OCI-LY7 (cell line): ENCODE data around the gene HAVCR1. TPM values are rescaled to one million over a fixed set of nuclear protein-coding genes. Genes with fewer than 3 reads are reported as not detected.
A peak's percentile ranks its signal among the peaks of the same experiment; 100 is the strongest.

Experiments used
- BruUV-seq: library from RNA; stranded (reverse); fragments of 400-500 nt; replicated peaks from 2 replicates; lab custom pipeline; 2021; lab: Mats Ljungman, UMichigan
- CTCF ChIA-PET: fragments of 300-600 bp; sonication (Branson Sonifier 250); formaldehyde crosslinking; loops from one replicate; lab custom pipeline; 2022; ENCODE audit warnings: antibody characterized with exemption; ENCODE audit not compliant: unreplicated experiment; lab: Charles Lee
- POLR2A ChIA-PET: fragments of 300-600 bp; sonication (Branson Sonifier 250); formaldehyde crosslinking; loops from one replicate; lab custom pipeline; 2022; ENCODE audit warnings: antibody characterized with exemption; lab: Charles Lee
- DNase-seq: peaks from one replicate; pipeline ENCODE4 v3.0.0-alpha.2; 2015; ENCODE audit warnings: low spot score
- H2AFZ ChIP-seq: fragments of 200-600 bp; sonication (generic), shearing (Covaris generic); 2 replicates; pipeline ENCODE4 v1.6.1; 2014; ENCODE audit warnings: mild to moderate bottlenecking, antibody characterized with exemption, low read length, moderate library complexity
- H3K27ac ChIP-seq: fragments of 200-600 bp; sonication (generic); 2 replicates; pipeline ENCODE4 v1.5.1; 2014; ENCODE audit warnings: mixed run types, low read depth, mild to moderate bottlenecking, moderate library complexity, low read length, inconsistent platforms; ENCODE audit not compliant: poor library complexity, severe bottlenecking
- H3K36me3 ChIP-seq: fragments of 200-600 bp; sonication (generic); 2 replicates; pipeline ENCODE4 v1.6.1; 2014; ENCODE audit warnings: mild to moderate bottlenecking, antibody characterized with exemption, low read length, moderate library complexity, mixed read lengths; ENCODE audit not compliant: insufficient read depth
- H3K4me1 ChIP-seq: fragments of 200-600 bp; sonication (generic); 2 replicates; pipeline ENCODE4 v1.5.1; 2014; ENCODE audit warnings: mild to moderate bottlenecking, low read length; ENCODE audit not compliant: insufficient read depth, poor library complexity, severe bottlenecking
- H3K4me2 ChIP-seq: fragments of 200-600 bp; sonication (generic); 2 replicates; pipeline ENCODE4 v1.6.1; 2014; ENCODE audit warnings: mild to moderate bottlenecking, low read length
- H3K4me3 ChIP-seq: fragments of 200-600 bp; sonication (generic); 2 replicates; pipeline ENCODE4 v1.5.1; 2014; ENCODE audit warnings: mild to moderate bottlenecking, low read depth, low read length; ENCODE audit not compliant: poor library complexity, severe bottlenecking
- H3K79me2 ChIP-seq: fragments of 200-600 bp; sonication (generic); 2 replicates; pipeline ENCODE4 v1.6.1; 2016; ENCODE audit warnings: low read depth, mild to moderate bottlenecking, low read length, moderate library complexity, mixed read lengths; ENCODE audit not compliant: insufficient read depth
- H3K9me2 ChIP-seq: fragments of 200-600 bp; sonication (generic); 2 replicates; pipeline ENCODE4 v1.6.1; 2016; ENCODE audit warnings: mild to moderate bottlenecking, low read length, mixed read lengths; ENCODE audit not compliant: insufficient read depth
- H3K9me3 ChIP-seq: fragments of 200-600 bp; sonication (generic); 2 replicates; pipeline ENCODE4 v1.6.1; 2014; ENCODE audit warnings: mild to moderate bottlenecking, mixed run types, low read length, mixed read lengths
- H4K20me1 ChIP-seq: fragments of 200-600 bp; sonication (generic); 2 replicates; pipeline ENCODE4 v1.6.1; 2014; ENCODE audit warnings: mild to moderate bottlenecking, antibody characterized with exemption, low read length, moderate library complexity, mixed read lengths; ENCODE audit not compliant: insufficient read depth
- EZH2phosphoT487 ChIP-seq: fragments of 200-600 bp; sonication (generic); IDR thresholded peaks from 2 replicates; pipeline ENCODE4 v1.6.1; 2018; ENCODE audit warnings: low read depth, borderline replicate concordance, mild to moderate bottlenecking, mixed run types, antibody characterized with exemption, low read length, moderate library complexity, mixed read lengths
- intact Hi-C: fragments of 100-400 bp; cut with micrococcal nuclease; formaldehyde crosslinking; loops from one replicate; pipeline ENCODE4 v1.10.0; 2022; ENCODE audit not compliant: unreplicated experiment
- total RNA-seq, 2 experiments: library from RNA; depleted of rRNA in 1 of 2; stranded (reverse); fragments of >200 nt in 1 of 2; shearing (Covaris generic) in 1 of 2; gene quantifications; 2 replicates each; pipeline ENCODE4 v1.2.3, GENCODE V29; 2014 to 2022
- TF ChIP-seq, protein P1 (sequence below): fragments of 200-600 bp; sonication (generic); conservative IDR thresholded peaks from 2 replicates; pipeline ENCODE4 v1.5.1; 2014; ENCODE audit warnings: mild to moderate bottlenecking, antibody characterized with exemption, low read length, moderate library complexity, mixed read lengths

The HAVCR1 gene
- total RNA-seq, 2 experiments from 2014 or later: not detected

DNA sequence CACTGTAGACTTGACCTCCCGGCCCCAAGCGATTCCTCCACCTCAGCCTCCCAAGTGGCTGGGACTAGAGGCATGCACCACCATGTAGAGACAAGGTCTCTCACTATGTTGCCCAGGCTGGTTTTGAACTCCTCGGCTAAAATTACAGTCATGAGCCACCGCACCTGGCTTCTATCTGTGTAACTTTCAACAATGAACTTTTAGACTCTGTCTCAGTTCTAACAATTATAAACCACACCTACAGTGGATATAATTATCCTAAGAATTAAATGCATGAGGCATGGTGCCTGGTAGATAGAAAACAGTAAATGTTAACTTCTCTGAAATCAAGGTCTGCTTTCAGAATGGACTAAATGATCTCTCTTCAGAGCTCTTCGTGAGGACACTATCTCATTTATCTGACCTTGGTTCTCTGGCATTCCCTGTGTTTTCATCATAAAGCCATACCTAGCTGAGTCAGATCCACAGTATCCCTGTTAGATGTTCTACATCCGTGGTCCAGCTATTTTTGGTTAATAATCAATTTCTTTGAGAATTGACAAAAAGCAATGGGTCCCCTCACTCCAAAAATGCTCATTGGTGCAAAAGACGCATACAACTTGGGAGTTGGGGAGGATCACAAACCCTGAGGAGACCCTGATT is 7.2 kb downstream of the HAVCR1 start:
- TF ChIP-seq, protein P1, sequence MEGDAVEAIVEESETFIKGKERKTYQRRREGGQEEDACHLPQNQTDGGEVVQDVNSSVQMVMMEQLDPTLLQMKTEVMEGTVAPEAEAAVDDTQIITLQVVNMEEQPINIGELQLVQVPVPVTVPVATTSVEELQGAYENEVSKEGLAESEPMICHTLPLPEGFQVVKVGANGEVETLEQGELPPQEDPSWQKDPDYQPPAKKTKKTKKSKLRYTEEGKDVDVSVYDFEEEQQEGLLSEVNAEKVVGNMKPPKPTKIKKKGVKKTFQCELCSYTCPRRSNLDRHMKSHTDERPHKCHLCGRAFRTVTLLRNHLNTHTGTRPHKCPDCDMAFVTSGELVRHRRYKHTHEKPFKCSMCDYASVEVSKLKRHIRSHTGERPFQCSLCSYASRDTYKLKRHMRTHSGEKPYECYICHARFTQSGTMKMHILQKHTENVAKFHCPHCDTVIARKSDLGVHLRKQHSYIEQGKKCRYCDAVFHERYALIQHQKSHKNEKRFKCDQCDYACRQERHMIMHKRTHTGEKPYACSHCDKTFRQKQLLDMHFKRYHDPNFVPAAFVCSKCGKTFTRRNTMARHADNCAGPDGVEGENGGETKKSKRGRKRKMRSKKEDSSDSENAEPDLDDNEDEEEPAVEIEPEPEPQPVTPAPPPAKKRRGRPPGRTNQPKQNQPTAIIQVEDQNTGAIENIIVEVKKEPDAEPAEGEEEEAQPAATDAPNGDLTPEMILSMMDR: no peak
- no peak for TF ChIP-seq EZH2phosphoT487
- no peak for DNase-seq
- Histone ChIP-seq H3K4me2 (no peak overlapping the region), H2AFZ (peak overlapping the region; percentile 37; the same call in 1 of the 2 replicates), H3K9me2 (no peaks in the 10 kb centered on the region), H3K36me3 (no peaks in the 10 kb centered on the region), H3K79me2 (no peaks in the 10 kb centered on the region), H3K9me3 (no peaks in the 10 kb centered on the region), H3K4me1 (no peaks in the 10 kb centered on the region), H3K4me3 (no peak overlapping the region), H4K20me1 (no peaks in the 10 kb centered on the region), H3K27ac (no peak overlapping the region)
- intact Hi-C loops: no loop called here
- POLR2A ChIA-PET: interaction anchor here (0.6 to 0.9 kb wide), 2 partner anchors 11 to 96 kb away, joined by 3 to 6 read pairs; no protein-coding TSS in a partner anchor
- BruUV-seq: no TSS peak
- CTCF ChIA-PET: no interaction called here

DNA sequence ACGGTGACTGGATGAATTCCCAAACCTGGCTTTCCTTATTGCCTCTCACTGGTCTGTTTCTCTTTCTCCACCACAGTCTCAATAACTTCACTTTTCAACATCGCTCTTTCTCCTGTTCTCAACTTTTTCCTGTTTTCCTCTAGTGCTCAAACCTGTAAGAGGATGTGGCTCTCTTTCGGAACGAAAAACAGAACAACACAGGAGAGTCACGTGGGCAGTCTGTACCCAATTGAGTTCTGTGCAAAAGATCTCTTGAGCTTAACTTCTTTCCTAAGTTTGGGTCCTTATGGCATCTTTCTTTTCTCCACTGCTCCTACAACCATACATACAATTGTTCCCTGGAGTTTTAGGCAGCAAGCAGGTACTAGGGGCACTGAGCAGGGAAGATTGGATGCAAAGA is 8.9 kb downstream of the HAVCR1 start:
- CTCF ChIA-PET: no interaction called here

DNA sequence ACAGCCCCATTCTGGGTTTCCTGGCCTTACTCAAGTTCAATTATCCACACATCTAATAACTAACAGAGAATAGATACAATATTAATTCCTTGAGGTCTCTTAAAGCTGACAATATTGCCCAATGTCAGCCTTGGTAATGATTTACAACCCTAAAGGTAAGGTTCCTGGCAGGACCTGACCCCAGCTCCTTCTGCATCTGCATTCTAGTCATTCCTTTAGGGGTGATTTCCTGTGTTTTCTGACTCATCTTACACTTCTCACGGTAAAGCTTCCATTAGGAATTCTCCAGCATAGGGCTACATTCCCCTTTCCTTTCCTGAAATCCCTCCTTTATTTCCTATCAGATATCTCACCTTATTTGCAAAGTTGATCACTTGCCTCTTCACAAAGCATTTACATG is 9.3 kb downstream of the HAVCR1 start:
- CTCF ChIA-PET: no interaction called here
- POLR2A ChIA-PET: no interaction called here
- H3K9me2 ChIP-seq: no peaks in the 10 kb centered on the region
- H3K36me3 ChIP-seq: no peaks in the 10 kb centered on the region
- no peak overlapping the region for H3K4me3 ChIP-seq
- intact Hi-C loops: no loop called here
- BruUV-seq: no TSS peak
- no peak overlapping the region for H3K4me2 ChIP-seq
- H3K79me2 ChIP-seq: no peaks in the 10 kb centered on the region
- no peak for DNase-seq
- no peaks in the 10 kb centered on the region for H3K9me3 ChIP-seq
- TF ChIP-seq EZH2phosphoT487: no peak
- TF ChIP-seq, protein P1: no peak
- H3K4me1 ChIP-seq: no peaks in the 10 kb centered on the region
- no peaks in the 10 kb centered on the region for H4K20me1 ChIP-seq
- no peak overlapping the region for H2AFZ ChIP-seq
- no peak overlapping the region for H3K27ac ChIP-seq

More for the DNA sequence above, 8.9 kb downstream of the HAVCR1 start:
- Histone ChIP-seq H3K4me3 (no peak overlapping the region), H3K4me2 (no peak overlapping the region), H3K36me3 (no peaks in the 10 kb centered on the region), H3K9me2 (no peaks in the 10 kb centered on the region), H3K27ac (no peak overlapping the region), H3K9me3 (no peaks in the 10 kb centered on the region), H2AFZ (no peak overlapping the region), H3K4me1 (no peaks in the 10 kb centered on the region), H3K79me2 (no peaks in the 10 kb centered on the region), H4K20me1 (no peaks in the 10 kb centered on the region)
- intact Hi-C loops: no loop called here
- TF ChIP-seq EZH2phosphoT487: no peak
- TF ChIP-seq, protein P1: no peak
- POLR2A ChIA-PET: no interaction called here
- BruUV-seq: no TSS peak
- no peak for DNase-seq
